Stimulated activated CD4-positive, alpha-beta T cell treated with anti-CD3 and anti-CD28 coated beads, Interleukin-15, amount 100 ng/mL, for 24 hours (primary cell): Measurements from ENCODE around the gene ENPP5.
"Not testable (repeated sequence)": the region's sequence is repeated elsewhere in the genome, so short reads cannot be mapped to it uniquely, and the experiment has no call there.

Experiments used
- DNase-seq: peaks from one replicate; pipeline ENCODE4 v3.0.0-alpha.2; 2020

The ENPP5 gene

GRCh38 chr6:46174904-46175303 lies 4.1 kb upstream of the ENPP5 start:
- DNase-seq, result no peak

DNA sequence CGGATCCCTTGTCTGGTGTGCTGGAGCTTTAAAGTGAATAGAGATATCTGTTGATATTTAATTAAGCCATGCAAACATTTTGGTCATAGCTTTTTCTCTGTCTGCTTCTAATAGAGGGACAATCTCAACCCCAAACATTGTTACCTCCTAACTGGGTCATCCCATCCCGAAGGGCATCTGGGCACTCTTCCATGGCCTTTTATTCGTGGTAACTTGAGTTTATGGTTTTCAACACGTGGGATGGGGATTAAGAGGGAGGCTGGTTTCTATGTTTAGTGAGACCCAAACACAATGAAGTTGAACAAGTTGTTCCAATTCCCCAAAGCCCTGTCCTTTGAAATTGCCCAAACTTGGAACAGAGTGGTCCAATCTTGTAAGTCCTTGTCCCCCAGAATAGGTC lies 1.4 kb upstream of the ENPP5 start:
- no peak for DNase-seq

- DNase-seq, result no peak
These were observed 10.7 kb downstream of the ENPP5 start for GRCh38 chr6:46160102-46160501.

- no peak for DNase-seq
These were observed 11.6 kb downstream of the ENPP5 start for GRCh38 chr6:46159229-46159628.

DNA sequence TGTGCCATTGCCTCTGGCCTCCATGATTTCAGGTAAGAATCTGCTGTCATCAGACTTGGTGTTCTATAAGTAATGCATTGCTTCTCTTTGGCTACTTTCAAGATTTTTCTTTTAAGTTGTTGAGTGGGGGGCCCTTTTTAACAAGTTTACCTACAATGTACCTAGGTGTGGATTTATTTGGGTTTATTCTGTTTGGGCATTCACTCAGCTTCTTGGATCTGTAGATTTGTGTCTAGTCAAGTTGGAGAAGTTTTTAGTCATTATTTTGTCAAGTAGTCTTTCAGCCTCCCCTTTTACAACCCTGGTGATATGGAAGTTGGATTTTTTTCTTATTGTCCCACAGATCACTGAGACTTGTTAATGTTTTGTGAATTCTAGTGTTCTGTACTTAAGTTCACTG lies 14.1 kb downstream of the ENPP5 start:
- DNase-seq, result no peak

DNA sequence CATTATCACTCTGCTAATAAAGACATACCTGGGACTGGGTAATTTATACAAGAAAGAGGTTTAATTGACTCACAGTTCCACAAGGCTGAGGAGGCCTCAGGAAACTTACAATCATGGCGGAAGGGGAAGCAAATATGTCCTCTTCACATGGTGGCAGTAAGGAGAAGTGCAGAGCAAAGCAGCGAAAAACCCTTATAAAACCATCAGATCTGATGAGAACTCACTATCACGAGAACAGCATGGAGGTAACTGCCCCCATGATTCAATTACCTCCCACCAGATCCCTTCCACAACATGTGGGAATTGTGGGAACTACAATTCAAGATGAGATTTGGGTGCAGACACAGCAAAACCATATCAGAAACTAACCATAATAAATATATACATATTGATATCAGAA lies 21.7 kb downstream of the ENPP5 start:
- not testable (repeated sequence) for DNase-seq

DNA sequence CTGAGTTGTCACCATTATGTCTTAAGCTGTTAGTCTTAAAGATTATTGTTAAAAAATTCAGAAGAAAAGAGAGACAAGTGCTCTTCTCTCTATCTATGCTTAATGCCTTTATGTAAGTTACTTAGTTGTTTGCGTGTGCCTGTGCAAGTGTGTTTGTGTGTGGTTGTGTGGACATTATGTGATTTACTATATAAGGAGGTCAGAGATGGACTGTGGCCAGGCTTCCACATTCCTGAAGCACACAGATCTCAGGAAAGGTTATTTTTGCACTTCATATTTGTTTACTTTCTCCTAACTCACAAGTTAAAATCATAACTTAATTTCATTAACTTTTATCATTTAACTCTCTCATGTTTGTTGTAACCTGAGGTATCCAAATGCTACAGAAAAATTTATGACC lies 26.5 kb downstream of the ENPP5 start:
- no peak for DNase-seq

DNA sequence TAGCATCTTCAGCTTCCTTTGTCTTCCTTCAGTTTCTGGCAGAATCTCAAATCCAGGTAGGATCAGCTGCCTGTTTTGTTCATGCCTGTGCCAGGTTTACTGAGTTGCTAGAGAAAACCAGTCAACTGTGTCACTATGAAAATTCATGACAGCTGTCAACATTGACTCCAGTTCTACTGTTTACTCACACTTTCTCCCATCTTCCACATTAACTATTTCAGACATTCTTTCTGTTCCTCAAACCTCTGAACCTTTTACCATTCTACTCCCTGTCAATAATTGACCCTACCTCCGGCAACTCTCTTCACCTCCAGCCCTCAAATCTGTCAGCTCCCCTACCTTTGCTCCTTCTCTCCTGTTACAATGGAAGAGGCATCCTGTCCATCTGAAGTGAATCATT lies 32.5 kb downstream of the ENPP5 start:
- DNase-seq, result no peak

GRCh38 chr6:46137387-46137786 lies 33.4 kb downstream of the ENPP5 start:
- DNase-seq, result no peak

DNA sequence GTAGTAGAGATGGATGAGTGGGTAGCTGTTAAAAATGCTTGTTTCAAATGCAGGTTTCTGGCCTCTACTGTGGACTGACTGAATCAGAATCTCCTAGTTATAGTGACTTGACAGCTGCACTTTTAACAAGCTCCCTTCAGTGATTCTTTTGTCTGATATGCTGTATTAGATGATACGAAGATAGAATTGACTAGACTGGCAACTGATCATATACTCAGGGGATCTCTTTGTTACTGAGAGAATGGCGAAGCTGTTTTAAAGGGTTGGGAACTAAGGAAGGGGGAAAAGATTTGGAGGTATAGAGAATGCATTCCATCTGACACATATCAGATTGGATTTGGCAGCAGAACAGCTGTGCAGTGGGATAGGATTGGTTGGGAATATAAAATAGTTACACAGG lies 33.9 kb downstream of the ENPP5 start:
- no peak for DNase-seq

DNA sequence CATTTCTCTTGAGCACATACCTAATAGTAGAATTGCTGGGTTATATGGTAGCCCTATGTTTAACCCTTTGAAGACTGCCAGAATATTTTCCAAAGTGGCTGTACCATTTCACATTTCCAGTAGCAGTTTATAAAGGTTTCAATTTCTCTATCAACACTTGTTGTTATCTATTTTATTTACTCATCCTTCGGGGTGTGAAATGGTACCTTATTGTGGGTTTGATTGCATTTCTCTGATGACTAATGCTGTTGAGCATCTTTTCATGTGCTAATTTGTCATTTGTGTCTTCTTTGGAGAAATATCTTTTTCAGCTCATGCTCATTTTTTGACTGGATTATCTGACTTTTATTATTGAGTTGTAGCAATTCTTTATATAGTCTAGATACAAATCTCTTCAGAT lies 35.6 kb downstream of the ENPP5 start:
- DNase-seq, result no peak

GRCh38 chr6:46134216-46134615 lies 36.6 kb downstream of the ENPP5 start:
- no peak for DNase-seq

DNA sequence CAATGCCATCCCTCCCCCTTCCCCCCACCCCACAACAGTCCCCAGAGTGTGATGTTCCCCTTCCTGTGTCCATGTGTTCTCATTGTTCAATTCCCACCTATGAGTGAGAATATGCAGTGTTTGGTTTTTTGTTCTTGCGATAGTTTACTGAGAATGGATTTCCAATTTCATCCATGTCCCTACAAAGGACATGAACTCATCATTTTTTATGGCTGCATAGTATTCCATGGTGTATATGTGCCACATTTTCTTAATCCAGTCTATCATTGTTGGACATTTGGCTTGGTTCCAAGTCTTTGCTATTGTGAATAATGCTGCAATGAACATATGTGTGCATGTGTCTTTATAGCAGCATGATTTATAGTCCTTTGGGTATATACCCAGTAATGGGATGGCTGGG lies 39.5 kb downstream of the ENPP5 start:
- DNase-seq, result not testable (repeated sequence)

DNA sequence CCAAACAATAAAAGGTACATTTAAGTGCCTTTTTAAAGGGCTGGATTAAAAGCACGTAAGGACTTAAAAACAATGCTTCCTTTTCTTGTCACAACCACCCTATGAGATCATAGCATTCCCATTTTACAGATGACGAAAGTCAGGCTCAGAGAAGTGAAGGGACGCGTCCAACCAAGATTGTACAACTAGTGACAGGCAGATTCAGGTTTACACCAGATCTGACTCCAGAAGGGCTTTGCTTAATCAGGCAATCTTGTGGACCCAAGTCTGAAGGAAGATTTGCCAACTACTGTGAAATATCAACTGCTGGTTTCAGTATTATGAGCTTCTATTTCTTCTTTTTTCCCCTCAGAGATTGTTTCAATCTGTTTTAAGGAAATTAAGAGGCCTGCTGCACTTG lies 40.1 kb downstream of the ENPP5 start:
- DNase-seq, result no peak

- DNase-seq, result peak; percentile 90
These were observed 40.9 kb downstream of the ENPP5 start, which contains the start of gene ENPP4 for GRCh38 chr6:46129629-46130511. Gene ENPP4, plus strand, starts transcription at chr6:46129989. Its CDS starts 9,595 bp downstream, at chr6:46139584.

DNA sequence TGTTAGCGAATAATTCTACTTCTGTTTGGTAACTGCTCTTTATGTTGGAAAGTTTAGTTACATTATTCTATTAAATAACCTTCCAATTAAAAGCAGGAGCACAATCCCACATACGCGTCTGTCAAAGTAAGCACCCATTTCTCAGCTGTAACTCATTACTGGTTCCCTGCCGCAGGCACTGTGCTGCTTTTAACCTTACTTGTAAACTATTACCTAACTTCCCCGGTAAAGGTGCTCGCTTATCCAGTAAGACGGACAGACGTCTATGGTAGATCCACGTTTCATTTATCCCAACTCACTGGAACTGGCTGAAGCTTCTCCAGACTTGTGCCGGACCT lies 41.5 kb downstream of the ENPP5 start:
- DNase-seq, result no peak

GRCh38 chr6:46128476-46128875 lies 42.3 kb downstream of the ENPP5 start:
- no peak for DNase-seq

DNA sequence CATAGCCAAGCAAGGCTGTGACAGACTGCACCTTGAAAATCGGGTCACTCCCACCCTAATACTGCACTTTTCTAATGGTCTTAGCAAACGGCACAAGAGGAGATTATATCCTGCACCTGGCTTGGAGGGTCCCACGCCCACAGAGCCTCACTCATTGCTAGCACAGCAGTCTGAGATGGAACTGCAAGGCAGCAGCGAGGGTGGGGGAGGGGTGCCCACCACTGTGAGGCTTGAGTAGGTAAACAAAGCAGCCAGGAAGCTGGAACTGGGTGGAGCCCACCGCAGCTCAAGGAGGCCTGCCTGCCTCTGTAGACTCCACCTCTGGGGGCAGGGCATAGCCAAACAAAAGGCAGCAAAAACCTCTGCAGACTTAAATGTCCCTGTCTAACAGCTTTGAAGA lies 51.1 kb downstream of the ENPP5 start:
- DNase-seq, result not testable (repeated sequence)

GRCh38 chr6:46118836-46119235 lies 51.9 kb downstream of the ENPP5 start:
- DNase-seq, result no peak

DNA sequence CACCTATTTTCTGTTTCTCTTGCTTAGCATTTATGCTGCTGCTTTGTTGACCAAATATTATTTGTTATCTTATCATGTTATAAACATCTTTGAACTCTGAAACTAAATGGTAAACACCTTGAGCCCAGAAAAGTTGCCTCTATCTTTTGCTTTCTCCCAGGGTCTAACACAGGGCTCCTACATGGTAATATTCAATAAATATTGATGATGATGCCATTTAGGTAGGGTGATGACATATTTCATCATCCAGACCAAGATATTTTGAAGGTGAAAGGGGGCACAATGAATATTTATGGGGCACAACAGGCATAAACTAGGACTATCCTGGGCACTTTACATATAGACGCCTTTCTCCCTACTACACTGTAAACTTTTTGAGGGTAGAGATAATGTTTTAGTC lies 52.6 kb downstream of the ENPP5 start:
- DNase-seq, result no peak

- DNase-seq, result no peak
These were observed 54.5 kb downstream of the ENPP5 start for GRCh38 chr6:46116289-46116688.

GRCh38 chr6:46115634-46116033 lies 55.1 kb downstream of the ENPP5 start:
- DNase-seq, result no peak

GRCh38 chr6:46113370-46113769 lies 57.4 kb downstream of the ENPP5 start:
- no peak for DNase-seq
